Ascending aorta (tissue), 2 donors: ENCODE measurements around the gene PPP1R7. TPM values are rescaled to one million over a fixed set of nuclear protein-coding genes. Genes with fewer than 3 reads are reported as not detected.

Experiments used
- DNase-seq, 2 donors: peaks; one replicate each; pipeline ENCODE4 v3.0.0-alpha.2; 2019; ENCODE audit warnings: low spot score in 2 of 2
- H3K27ac ChIP-seq, 2 donors: fragments of 200-600 bp; sonication (generic); one replicate each; pipeline ENCODE4 v1.5.1; 2016 to 2017; ENCODE audit warnings: mild to moderate bottlenecking in 1 of 2
- H3K27me3 ChIP-seq: fragments of 200-600 bp; sonication (generic); one replicate; pipeline ENCODE4 v1.5.1; 2017
- H3K36me3 ChIP-seq, 2 donors: fragments of 200-600 bp; sonication (generic); one replicate each; pipeline ENCODE4 v1.5.1; 2016
- H3K4me1 ChIP-seq, 2 donors: fragments of 200-600 bp; sonication (generic); one replicate each; pipeline ENCODE4 v1.5.1; 2016 to 2017; ENCODE audit warnings: mild to moderate bottlenecking in 1 of 2
- H3K4me3 ChIP-seq, 2 donors: fragments of 200-600 bp; sonication (generic); one replicate each; pipeline ENCODE4 v1.5.1; 2016 to 2017; ENCODE audit warnings: mild to moderate bottlenecking in 1 of 2
- H3K9me3 ChIP-seq, 2 donors: fragments of 200-600 bp; sonication (generic); one replicate each; pipeline ENCODE4 v1.5.1; 2016
- intact Hi-C: fragments of 100-400 bp; cut with DNase I; formaldehyde crosslinking; loops from one replicate; pipeline ENCODE4 v1.15.1; 2023
- total RNA-seq: library from RNA; depleted of rRNA; stranded (reverse); fragments of >200 nt; gene quantifications from one replicate; pipeline ENCODE4 v1.1.0, GENCODE V29; 2016
- TF ChIP-seq, protein P1 (sequence below), 3 experiments: fragments of 200-600 bp in 2 of 3; fragments of 450-650 bp in 1 of 3; sonication (generic) in 2 of 3; IDR thresholded peaks; one replicate each; pipeline ENCODE4 v1.5.1; 2016 to 2019; ENCODE audit warnings: antibody characterized with exemption in 3 of 3, mild to moderate bottlenecking in 1 of 3, moderate library complexity in 1 of 3

PPP1R7 gene
- total RNA-seq, 1 donor from 2014 or later: 4.2 TPM

GRCh38 chr2:241158546-241158900 lies 8.3 kb downstream of the PPP1R7 start:
- intact Hi-C loops: no loop called here
- no peak overlapping the region for H3K27ac ChIP-seq
- no peak for DNase-seq
- TF ChIP-seq, protein P1, sequence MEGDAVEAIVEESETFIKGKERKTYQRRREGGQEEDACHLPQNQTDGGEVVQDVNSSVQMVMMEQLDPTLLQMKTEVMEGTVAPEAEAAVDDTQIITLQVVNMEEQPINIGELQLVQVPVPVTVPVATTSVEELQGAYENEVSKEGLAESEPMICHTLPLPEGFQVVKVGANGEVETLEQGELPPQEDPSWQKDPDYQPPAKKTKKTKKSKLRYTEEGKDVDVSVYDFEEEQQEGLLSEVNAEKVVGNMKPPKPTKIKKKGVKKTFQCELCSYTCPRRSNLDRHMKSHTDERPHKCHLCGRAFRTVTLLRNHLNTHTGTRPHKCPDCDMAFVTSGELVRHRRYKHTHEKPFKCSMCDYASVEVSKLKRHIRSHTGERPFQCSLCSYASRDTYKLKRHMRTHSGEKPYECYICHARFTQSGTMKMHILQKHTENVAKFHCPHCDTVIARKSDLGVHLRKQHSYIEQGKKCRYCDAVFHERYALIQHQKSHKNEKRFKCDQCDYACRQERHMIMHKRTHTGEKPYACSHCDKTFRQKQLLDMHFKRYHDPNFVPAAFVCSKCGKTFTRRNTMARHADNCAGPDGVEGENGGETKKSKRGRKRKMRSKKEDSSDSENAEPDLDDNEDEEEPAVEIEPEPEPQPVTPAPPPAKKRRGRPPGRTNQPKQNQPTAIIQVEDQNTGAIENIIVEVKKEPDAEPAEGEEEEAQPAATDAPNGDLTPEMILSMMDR (IDR thresholded peaks at IDR 0.05): no peak
- no peaks in the 10 kb centered on the region for H3K27me3 ChIP-seq
- no peak overlapping the region for H3K4me3 ChIP-seq
- H3K4me1 ChIP-seq: peaks cover 0 to 9% of the 10 kb centered on the region in 2 donors
- no peaks in the 10 kb centered on the region for H3K9me3 ChIP-seq
- peaks cover 28 to 48% of the 10 kb centered on the region in 2 donors for H3K36me3 ChIP-seq

DNA sequence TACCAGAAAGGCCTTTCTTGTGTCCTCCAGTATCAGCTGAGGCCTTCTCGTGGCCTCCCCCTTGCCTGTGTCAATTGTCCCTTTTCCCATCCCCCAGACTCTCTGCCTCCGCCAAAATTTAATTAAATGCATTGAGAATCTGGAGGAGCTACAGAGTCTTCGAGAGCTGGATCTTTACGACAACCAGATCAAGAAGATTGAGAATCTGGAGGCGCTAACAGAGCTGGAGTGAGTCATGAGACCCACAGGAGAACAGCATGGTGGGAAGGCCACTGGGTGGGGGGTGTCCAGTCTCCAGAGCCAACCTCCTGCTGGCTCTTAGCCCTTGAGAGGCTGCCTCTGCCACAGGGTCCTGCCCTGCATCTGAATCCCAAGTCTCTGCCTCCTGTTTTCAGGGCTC lies 8.8 kb downstream of the PPP1R7 start:
- Histone ChIP-seq H3K36me3 (peaks cover 32 to 52% of the 10 kb centered on the region in 2 donors), H3K27ac (no peak overlapping the region), H3K9me3 (no peaks in the 10 kb centered on the region), H3K4me1 (peaks cover 0 to 9% of the 10 kb centered on the region in 2 donors), H3K4me3 (no peak overlapping the region), H3K27me3 (no peaks in the 10 kb centered on the region)
- intact Hi-C loops: no loop called here
- DNase-seq: no peak
- TF ChIP-seq, protein P1 (IDR thresholded peaks at IDR 0.05): no peak

- H3K27ac ChIP-seq: no peak overlapping the region
- no peak for DNase-seq
- TF ChIP-seq, protein P1 (IDR thresholded peaks at IDR 0.05): no peak
- no peak overlapping the region for H3K4me3 ChIP-seq
- H3K4me1 ChIP-seq: peaks cover 0 to 9% of the 10 kb centered on the region in 2 donors
- peaks cover 42 to 59% of the 10 kb centered on the region in 2 donors for H3K36me3 ChIP-seq
- H3K27me3 ChIP-seq: no peaks in the 10 kb centered on the region
- intact Hi-C loops: no loop called here
- no peaks in the 10 kb centered on the region for H3K9me3 ChIP-seq
These were observed 10.1 kb downstream of the PPP1R7 start for GRCh38 chr2:241160318-241160717.

- H3K9me3 ChIP-seq: no peaks in the 10 kb centered on the region
- H3K4me1 ChIP-seq: peaks cover 0 to 9% of the 10 kb centered on the region in 2 donors
- H3K27ac ChIP-seq: peak overlapping the region; percentile 69 to 75
- intact Hi-C loops: no loop called here
- DNase-seq: peak; percentile 16 to 87
- no peaks in the 10 kb centered on the region for H3K27me3 ChIP-seq
- H3K36me3 ChIP-seq: peaks cover 54 to 64% of the 10 kb centered on the region in 2 donors
- TF ChIP-seq, protein P1 (IDR thresholded peaks at IDR 0.05): no peak
- H3K4me3 ChIP-seq: no peak overlapping the region
These were observed 11.5 kb downstream of the PPP1R7 start for GRCh38 chr2:241161646-241162281.

DNA sequence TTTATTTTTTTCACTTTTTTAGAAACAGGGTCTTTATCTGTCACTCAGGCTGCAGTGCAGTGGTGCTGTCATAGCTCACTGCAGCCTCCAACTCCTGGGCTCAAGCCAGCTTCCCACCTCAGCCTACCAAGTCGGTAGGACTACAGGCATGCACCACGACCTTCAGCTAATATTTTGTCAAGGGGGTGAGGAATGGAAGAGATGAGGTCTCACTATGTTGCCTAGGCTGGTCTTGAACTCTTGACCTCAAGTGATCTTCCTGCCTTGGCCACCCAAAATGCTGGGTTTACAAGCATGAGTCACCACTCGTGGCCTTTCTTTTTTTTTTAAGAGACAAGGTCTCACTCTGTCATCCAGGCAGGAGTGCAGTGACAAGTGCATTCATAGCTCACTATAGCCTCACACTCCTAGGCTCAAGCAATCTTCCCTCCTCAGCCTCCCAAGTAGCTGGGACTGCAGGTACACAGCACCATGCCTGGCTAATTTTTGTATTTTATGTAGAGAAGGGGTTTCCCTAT lies 13.4 kb downstream of the PPP1R7 start:
- Histone ChIP-seq H3K27me3 (no peaks in the 10 kb centered on the region), H3K9me3 (no peaks in the 10 kb centered on the region), H3K4me3 (no peak overlapping the region), H3K27ac (no peak overlapping the region), H3K36me3 (peaks cover 57 to 71% of the 10 kb centered on the region in 2 donors), H3K4me1 (peaks cover 0 to 9% of the 10 kb centered on the region in 2 donors)
- no peak for DNase-seq
- TF ChIP-seq, protein P1 (IDR thresholded peaks at IDR 0.05): no peak
- intact Hi-C loops: no loop called here
